WTC11 (cell line): ENCODE data around the gene CFAP20DC. TPM values are rescaled to one million over a fixed set of nuclear protein-coding genes. Genes with fewer than 3 reads are reported as not detected.

Source experiments
- ATAC-seq: fragments of 200-7000 bp; cut with Tn5 transposase; 2 replicates; pipeline ENCODE4 v1.10.0; 2021; ENCODE audit warnings: mild to moderate bottlenecking, moderate library complexity
- CTCF ChIA-PET: fragments of 300-600 bp; sonication (Branson Sonifier 250); formaldehyde crosslinking; loops from one replicate; lab custom pipeline; 2021; ENCODE audit warnings: antibody characterized with exemption; lab: Charles Lee
- POLR2A ChIA-PET: fragments of 350-600 bp; sonication (Branson Sonifier 250); formaldehyde crosslinking; loops from one replicate; lab custom pipeline; 2021; ENCODE audit warnings: antibody characterized with exemption; lab: Charles Lee
- DNase-seq: peaks from one replicate; pipeline ENCODE4 v3.0.0; 2021; ENCODE audit warnings: low spot score
- H3K27ac Mint-ChIP-seq: 2 replicates; pipeline ENCODE4 v1.8.0; 2021; ENCODE audit warnings: mixed read lengths
- H3K27me3 Mint-ChIP-seq: 2 replicates; pipeline ENCODE4 v1.8.0; 2021; ENCODE audit warnings: low read depth, mild to moderate bottlenecking, moderate library complexity, mixed read lengths
- H3K36me3 Mint-ChIP-seq: 2 replicates; pipeline ENCODE4 v1.8.0; 2021; ENCODE audit warnings: mixed read lengths
- H3K4me1 Mint-ChIP-seq: 2 replicates; pipeline ENCODE4 v1.8.0; 2022; ENCODE audit warnings: mixed read lengths
- H3K4me3 Mint-ChIP-seq: 2 replicates; pipeline ENCODE4 v1.8.0; 2021; ENCODE audit warnings: mild to moderate bottlenecking, moderate library complexity, mixed read lengths
- H3K9me3 Mint-ChIP-seq: 2 replicates; pipeline ENCODE4 v1.8.0; 2021; ENCODE audit warnings: mixed read lengths
- ARID4B ChIP-seq: sonication (generic); formaldehyde crosslinking; IDR thresholded peaks from 2 replicates; pipeline ENCODE4 v1.8.0; 2023; ENCODE audit warnings: missing genetic modification reagents, mild to moderate bottlenecking, borderline replicate concordance
- ATF6 ChIP-seq: sonication (generic); formaldehyde crosslinking; IDR thresholded peaks from 2 replicates; pipeline ENCODE4 v1.8.1; 2023; ENCODE audit warnings: mild to moderate bottlenecking, missing genetic modification reagents
- E2F4 ChIP-seq: sonication (generic); formaldehyde crosslinking; IDR thresholded peaks from 2 replicates; pipeline ENCODE4 v1.8.1; 2022; ENCODE audit warnings: low read depth, mild to moderate bottlenecking, moderate library complexity, missing genetic modification reagents, borderline replicate concordance
- ELF4 ChIP-seq: sonication (generic); formaldehyde crosslinking; IDR thresholded peaks from 2 replicates; pipeline ENCODE4 v1.8.1; 2022; ENCODE audit warnings: low read depth, mild to moderate bottlenecking, moderate library complexity, missing genetic modification reagents
- HMGXB4 ChIP-seq: sonication (generic); formaldehyde crosslinking; IDR thresholded peaks from 2 replicates; pipeline ENCODE4 v1.8.1; 2023; ENCODE audit warnings: mild to moderate bottlenecking, moderate library complexity, missing genetic modification reagents
- IRF2 ChIP-seq: sonication (generic); formaldehyde crosslinking; IDR thresholded peaks from 2 replicates; pipeline ENCODE4 v1.8.0; 2022; ENCODE audit warnings: low read depth, missing genetic modification reagents, borderline replicate concordance
- NFATC4 ChIP-seq: fragments of 250-450 bp; sonication (Bioruptor Pico); IDR thresholded peaks from 2 replicates; pipeline ENCODE4 v1.9.0; 2021; ENCODE audit warnings: mild to moderate bottlenecking
- NR1H2 ChIP-seq: sonication (generic); formaldehyde crosslinking; IDR thresholded peaks from 2 replicates; pipeline ENCODE4 v1.9.0; 2021; ENCODE audit warnings: mild to moderate bottlenecking, moderate library complexity, missing genetic modification reagents
- PRRX2 ChIP-seq: fragments of 250-450 bp; sonication (Bioruptor Pico); IDR thresholded peaks from 2 replicates; pipeline ENCODE4 v1.8.0; 2021; ENCODE audit warnings: mild to moderate bottlenecking
- SP1 ChIP-seq: sonication (generic); formaldehyde crosslinking; conservative IDR thresholded peaks from 2 replicates; pipeline ENCODE4 v1.8.1; 2022; ENCODE audit warnings: missing genetic modification reagents
- TEAD1 ChIP-seq: sonication (generic); formaldehyde crosslinking; IDR thresholded peaks from 2 replicates; pipeline ENCODE4 v1.8.0; 2022; ENCODE audit warnings: mild to moderate bottlenecking, missing genetic modification reagents
- ZBTB21 ChIP-seq: sonication (generic); formaldehyde crosslinking; IDR thresholded peaks from 2 replicates; pipeline ENCODE4 v1.8.1; 2023; ENCODE audit warnings: mild to moderate bottlenecking, missing genetic modification reagents, borderline replicate concordance
- ZNF281 ChIP-seq: sonication (generic); formaldehyde crosslinking; IDR thresholded peaks from 2 replicates; pipeline ENCODE4 v1.8.0; 2023; ENCODE audit warnings: mild to moderate bottlenecking, missing genetic modification reagents
- ZNF396 ChIP-seq: fragments of 250-450 bp; sonication (Bioruptor Pico); IDR thresholded peaks from 2 replicates; pipeline ENCODE4 v1.8.0; 2021; ENCODE audit warnings: mild to moderate bottlenecking, moderate library complexity, borderline replicate concordance
- ZNF423 ChIP-seq: fragments of 250-450 bp; sonication (Bioruptor Pico); IDR thresholded peaks from 2 replicates; pipeline ENCODE4 v2.1.2; 2022; ENCODE audit warnings: mild to moderate bottlenecking, moderate library complexity
- ZNF671 ChIP-seq: fragments of 250-450 bp; sonication (Bioruptor Pico); IDR thresholded peaks from 2 replicates; pipeline ENCODE4 v1.8.0; 2021; ENCODE audit warnings: mild to moderate bottlenecking
- total RNA-seq: library from RNA; stranded (reverse); gene quantifications from 3 replicates; pipeline ENCODE4 v1.2.3, GENCODE V29; 2021

Gene CFAP20DC
- total RNA-seq, 1 experiment from 2014 or later: 4.9 TPM

GRCh38 chr3:59069838-59070237 is 20.0 kb upstream of the CFAP20DC start:
- H3K4me3 Mint-ChIP-seq: no peak overlapping the region
- no peak overlapping the region for H3K27ac Mint-ChIP-seq
- no peak for TF ChIP-seq PRRX2 (CRISPR knock-in tag)
- no peak for TF ChIP-seq ATF6 (CRISPR knock-in tag)
- no peak for TF ChIP-seq HMGXB4 (CRISPR knock-in tag)
- no peak for TF ChIP-seq ZNF423
- no peak for TF ChIP-seq ELF4 (CRISPR knock-in tag)
- TF ChIP-seq NFATC4 (CRISPR knock-in tag): no peak
- TF ChIP-seq ZNF396 (CRISPR knock-in tag): no peak
- TF ChIP-seq ARID4B: no peak
- TF ChIP-seq SP1 (CRISPR knock-in tag): no peak
- no peak for TF ChIP-seq E2F4 (CRISPR knock-in tag)
- TF ChIP-seq ZBTB21 (CRISPR knock-in tag): no peak
- no peak for TF ChIP-seq ZNF281 (CRISPR knock-in tag)
- TF ChIP-seq IRF2 (CRISPR knock-in tag): no peak
- TF ChIP-seq ZNF671: no peak
- no peak for TF ChIP-seq NR1H2 (CRISPR knock-in tag)
- no peak for TF ChIP-seq TEAD1 (CRISPR knock-in tag)
- ATAC-seq: no peak
- H3K36me3 Mint-ChIP-seq: no peaks in the 10 kb centered on the region
- CTCF ChIA-PET: no interaction called here
- H3K4me1 Mint-ChIP-seq: peaks cover 10% of the 10 kb centered on the region
- H3K9me3 Mint-ChIP-seq: no peaks in the 10 kb centered on the region
- H3K27me3 Mint-ChIP-seq: no peaks in the 10 kb centered on the region
- DNase-seq: no peak
- POLR2A ChIA-PET: no interaction called here
